ENCODE data around the gene VGLL4.

The VGLL4 gene

GRCh38 chr3:11661827-11662226 lies 18.1 kb upstream of the VGLL4 start:
- Histone ChIP-seq H3K9me3 (ENCODE audit: control insufficient read depth, low read length) (no peaks in the 10 kb centered on the region), H3K4me3 (ENCODE audit: low read depth, low read length) (no peak overlapping the region), H3K79me2 (peaks cover 23% of the 10 kb centered on the region), H2AFZ (no peak overlapping the region), H3K27ac (no peak overlapping the region), H3K9ac (no peak overlapping the region), H3K36me3 (ENCODE audit: control insufficient read depth, insufficient read depth, low read length) (no peaks in the 10 kb centered on the region), H3K4me2 (ENCODE audit: low read length) (no peak overlapping the region), H3K27me3 (ENCODE audit: control insufficient read depth, insufficient read depth, low read length) (no peaks in the 10 kb centered on the region), H3K4me1 (no peaks in the 10 kb centered on the region)
- TF ChIP-seq CTCF (IDR thresholded peaks at IDR 0.05) = no peak

- Histone ChIP-seq H3K4me2 (ENCODE audit: low read length) (no peak overlapping the region), H3K9me3 (ENCODE audit: control insufficient read depth, low read length) (no peaks in the 10 kb centered on the region), H3K4me1 (no peaks in the 10 kb centered on the region), H3K27ac (no peak overlapping the region), H3K9ac (no peak overlapping the region), H3K27me3 (ENCODE audit: control insufficient read depth, insufficient read depth, low read length) (no peaks in the 10 kb centered on the region), H3K79me2 (peaks cover 21% of the 10 kb centered on the region), H3K4me3 (ENCODE audit: low read depth, low read length) (no peak overlapping the region), H2AFZ (no peak overlapping the region), H3K36me3 (ENCODE audit: control insufficient read depth, insufficient read depth, low read length) (no peaks in the 10 kb centered on the region)
- TF ChIP-seq CTCF (IDR thresholded peaks at IDR 0.05) = no peak
These were observed 17.4 kb upstream of the VGLL4 start for GRCh38 chr3:11661052-11661656.

GRCh38 chr3:11660242-11660641 lies 16.5 kb upstream of the VGLL4 start:
- H3K36me3 ChIP-seq (ENCODE audit: control insufficient read depth, insufficient read depth, low read length) = no peaks in the 10 kb centered on the region
- no peaks in the 10 kb centered on the region for H3K27me3 ChIP-seq (ENCODE audit: control insufficient read depth, insufficient read depth, low read length)
- no peak overlapping the region for H2AFZ ChIP-seq
- TF ChIP-seq CTCF (IDR thresholded peaks at IDR 0.05) = no peak
- H3K27ac ChIP-seq = no peak overlapping the region
- H3K4me2 ChIP-seq (ENCODE audit: low read length) = no peak overlapping the region
- H3K4me1 ChIP-seq = no peaks in the 10 kb centered on the region
- H3K79me2 ChIP-seq = peaks cover 18% of the 10 kb centered on the region
- no peak overlapping the region for H3K4me3 ChIP-seq (ENCODE audit: low read depth, low read length)
- H3K9me3 ChIP-seq (ENCODE audit: control insufficient read depth, low read length) = no peaks in the 10 kb centered on the region
- no peak overlapping the region for H3K9ac ChIP-seq

GRCh38 chr3:11658180-11658579 lies 14.5 kb upstream of the VGLL4 start:
- Histone ChIP-seq H3K36me3 (ENCODE audit: control insufficient read depth, insufficient read depth, low read length) (no peaks in the 10 kb centered on the region), H3K4me3 (ENCODE audit: low read depth, low read length) (no peak overlapping the region), H3K4me2 (ENCODE audit: low read length) (no peak overlapping the region), H3K9ac (no peak overlapping the region), H3K79me2 (peaks cover 18% of the 10 kb centered on the region), H3K9me3 (ENCODE audit: control insufficient read depth, low read length) (no peaks in the 10 kb centered on the region), H2AFZ (no peak overlapping the region), H3K4me1 (no peaks in the 10 kb centered on the region), H3K27ac (no peak overlapping the region), H3K27me3 (ENCODE audit: control insufficient read depth, insufficient read depth, low read length) (no peaks in the 10 kb centered on the region)
- TF ChIP-seq CTCF (IDR thresholded peaks at IDR 0.05) = no peak

- no peaks in the 10 kb centered on the region for H3K9me3 ChIP-seq (ENCODE audit: control insufficient read depth, low read length)
- H2AFZ ChIP-seq = no peak overlapping the region
- H3K4me2 ChIP-seq (ENCODE audit: low read length) = no peak overlapping the region
- no peak overlapping the region for H3K9ac ChIP-seq
- no peaks in the 10 kb centered on the region for H3K4me1 ChIP-seq
- H3K79me2 ChIP-seq = peaks cover 7% of the 10 kb centered on the region
- no peaks in the 10 kb centered on the region for H3K27me3 ChIP-seq (ENCODE audit: control insufficient read depth, insufficient read depth, low read length)
- no peak overlapping the region for H3K27ac ChIP-seq
- H3K36me3 ChIP-seq (ENCODE audit: control insufficient read depth, insufficient read depth, low read length) = no peaks in the 10 kb centered on the region
- TF ChIP-seq CTCF (IDR thresholded peaks at IDR 0.05) = no peak
- no peak overlapping the region for H3K4me3 ChIP-seq (ENCODE audit: low read depth, low read length)
These were observed 11.6 kb upstream of the VGLL4 start for GRCh38 chr3:11655196-11655928.
